GM19395 (cell line): ENCODE results near the gene BBC3.

Experiments used
- ATAC-seq: cut with Tn5 transposase; IDR thresholded peaks from one replicate; pipeline ENCODE4 v1.9.1; 2021; ENCODE audit warnings: mild to moderate bottlenecking, moderate library complexity; ENCODE audit not compliant: unreplicated experiment

The BBC3 gene

GRCh38 chr19:47200530-47200929 is 30.5 kb downstream of the BBC3 start:
- no peak for ATAC-seq

GRCh38 chr19:47197141-47197540 is 33.9 kb downstream of the BBC3 start:
- no peak for ATAC-seq

- ATAC-seq = no peak
Observed at GRCh38 chr19:47195434-47195833, 35.6 kb downstream of the BBC3 start.

GRCh38 chr19:47190167-47190727 is 40.8 kb downstream of the BBC3 start:
- no peak for ATAC-seq

GRCh38 chr19:47188507-47189033 is 42.4 kb downstream of the BBC3 start:
- ATAC-seq = no peak

- ATAC-seq = no peak
Observed at GRCh38 chr19:47187797-47188196, 43.2 kb downstream of the BBC3 start.

GRCh38 chr19:47187335-47187655 is 43.7 kb downstream of the BBC3 start:
- no peak for ATAC-seq

- ATAC-seq = peak; percentile 85
Observed at GRCh38 chr19:47186446-47187334, 44.3 kb downstream of the BBC3 start.

GRCh38 chr19:47183601-47184000 is 47.4 kb downstream of the BBC3 start:
- ATAC-seq = no peak

GRCh38 chr19:47179653-47180310 is 51.2 kb downstream of the BBC3 start:
- no peak for ATAC-seq

GRCh38 chr19:47176627-47177090 is 54.3 kb downstream of the BBC3 start:
- no peak for ATAC-seq

GRCh38 chr19:47176071-47176626 is 54.9 kb downstream of the BBC3 start:
- no peak for ATAC-seq

GRCh38 chr19:47172666-47173455 is 58.1 kb downstream of the BBC3 start:
- ATAC-seq = no peak
